Left ventricle myocardium superior (tissue), 1 donor: Measurements from ENCODE around the gene PLAU. TPM values are rescaled to one million over a fixed set of nuclear protein-coding genes. Genes with fewer than 3 reads are reported as not detected.
"Not testable (repeated sequence)": the region's sequence is repeated elsewhere in the genome, so short reads cannot be mapped to it uniquely, and the experiment has no call there.

Source experiments
- ATAC-seq: fragments of 200-7000 bp; cut with Tn5 transposase; one replicate; pipeline ENCODE4 v1.9.1; 2020; ENCODE audit warnings: mild to moderate bottlenecking, moderate library complexity
- DNase-seq: peaks from one replicate; pipeline ENCODE4 v3.0.0-alpha.2; 2020
- intact Hi-C: fragments of 100-400 bp; cut with micrococcal nuclease; formaldehyde crosslinking; loops from one replicate; pipeline ENCODE4 v1.11.0; 2022
- total RNA-seq: library from RNA; stranded (reverse); fragmentation: NEBNext Ultra II Directional; extraction: Animal tissue kit (Norgen Biotek cat#: 25700); gene quantifications from one replicate; pipeline ENCODE4 v1.2.1, GENCODE V29; 2021
- donor health status: DM: no; HTN: yes; CAD: no; lungs with severe emphysema.

The PLAU gene
- total RNA-seq, 1 donor from 2014 or later = 6.6 TPM

GRCh38 chr10:73937333-73938043 is 26.6 kb downstream of the PLAU start:
- intact Hi-C loops = no loop called here
- ATAC-seq = peak; percentile 70
- peak; percentile 49 for DNase-seq

DNA sequence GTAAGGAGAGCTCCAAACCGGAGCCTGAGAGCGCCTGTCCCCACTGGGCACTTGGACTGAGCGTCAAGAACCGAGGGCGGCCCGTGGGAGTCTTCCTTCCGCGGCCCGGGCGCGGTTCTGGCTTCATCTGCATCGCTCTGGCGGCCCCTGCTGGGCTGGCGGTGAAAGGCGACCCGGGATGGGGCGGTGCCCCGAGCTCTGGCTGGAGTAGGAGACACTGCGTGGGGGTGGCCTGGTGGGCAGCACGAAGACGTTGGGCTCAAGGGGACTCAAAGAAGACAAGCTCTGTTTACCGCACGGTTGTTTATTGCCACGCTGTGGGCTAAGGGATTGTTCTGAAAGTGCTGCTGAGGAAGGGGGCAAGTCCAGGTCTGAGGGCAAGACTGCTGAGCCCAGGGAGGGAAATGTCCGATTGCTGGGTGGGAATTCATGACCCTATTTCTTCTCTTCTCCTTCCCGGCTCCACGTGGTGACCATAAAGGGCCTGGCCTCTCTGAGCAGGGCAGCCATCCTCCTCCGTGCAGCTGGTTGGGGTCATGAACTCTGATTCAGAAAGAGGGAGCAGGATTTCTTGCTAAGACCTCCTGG is 29.8 kb downstream of the PLAU start:
- intact Hi-C loops = loop anchor here (5.0 kb wide), 1 partner anchor 53 kb away; no protein-coding TSS in a partner anchor
- peak; percentile 94 for ATAC-seq

GRCh38 chr10:73941300-73941699 is 30.4 kb downstream of the PLAU start:
- no peak for ATAC-seq
- intact Hi-C loops = loop anchor here (5.0 kb wide), 1 partner anchor 54 kb away; no protein-coding TSS in a partner anchor

More for the DNA sequence above, 29.8 kb downstream of the PLAU start:
- DNase-seq = peak; percentile 94

GRCh38 chr10:73944356-73945100 is 33.6 kb downstream of the PLAU start:
- ATAC-seq (no peak), DNase-seq (no peak)
- intact Hi-C loops = loop anchor here (5.0 kb wide), 1 partner anchor 57 kb away; no protein-coding TSS in a partner anchor

More at GRCh38 chr10:73941300-73941699, 30.4 kb downstream of the PLAU start:
- DNase-seq = no peak

DNA sequence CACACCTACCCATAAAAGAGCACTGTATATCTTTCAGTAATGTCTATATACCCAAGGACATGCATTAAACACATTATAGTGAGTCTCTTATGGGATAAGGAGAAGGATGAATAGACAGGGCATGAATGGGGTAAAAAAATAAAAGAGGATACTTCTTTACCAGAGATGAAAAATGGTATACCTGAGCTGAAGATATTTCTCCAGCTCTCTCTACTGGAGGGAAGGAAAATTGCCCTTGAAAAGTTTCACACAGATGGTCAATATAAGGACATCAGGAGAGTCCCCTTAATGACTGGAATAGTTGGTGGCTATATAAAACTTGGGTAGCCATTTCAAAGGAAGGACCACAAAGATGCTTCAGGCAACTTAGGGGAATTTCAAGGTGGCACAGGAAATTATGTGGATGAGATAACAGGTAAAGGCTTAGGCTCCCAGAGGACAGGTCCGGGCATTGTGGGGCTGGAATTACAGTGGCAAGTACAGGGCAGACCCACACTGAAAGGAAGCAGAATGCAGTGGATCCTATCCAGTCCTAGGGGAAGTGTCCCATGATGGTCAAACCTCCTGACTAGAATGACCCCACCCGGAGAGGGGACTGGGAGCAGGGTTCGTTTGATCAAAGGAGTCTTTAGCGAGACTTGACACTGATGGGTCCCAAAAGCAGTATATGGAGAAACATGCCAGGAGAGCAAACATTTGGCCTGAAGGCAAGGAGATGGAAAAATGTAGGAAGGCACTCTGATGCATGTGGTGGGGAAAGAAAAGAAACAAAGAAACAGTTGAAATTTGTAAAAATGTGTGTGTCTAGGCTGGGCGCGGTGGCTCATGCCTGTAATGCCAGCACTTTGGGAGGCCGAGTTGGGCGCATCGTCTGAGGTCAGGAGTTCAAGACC is 35.6 kb downstream of the PLAU start:
- ATAC-seq = no peak
- DNase-seq = no peak
- intact Hi-C loops = no loop called here

GRCh38 chr10:73948947-73949633 is 38.2 kb downstream of the PLAU start:
- ATAC-seq = no peak
- intact Hi-C loops = no loop called here

GRCh38 chr10:73950155-73950948 is 39.4 kb downstream of the PLAU start:
- DNase-seq = no peak
- intact Hi-C loops = no loop called here
- no peak for ATAC-seq

More at GRCh38 chr10:73948947-73949633, 38.2 kb downstream of the PLAU start:
- no peak for DNase-seq

DNA sequence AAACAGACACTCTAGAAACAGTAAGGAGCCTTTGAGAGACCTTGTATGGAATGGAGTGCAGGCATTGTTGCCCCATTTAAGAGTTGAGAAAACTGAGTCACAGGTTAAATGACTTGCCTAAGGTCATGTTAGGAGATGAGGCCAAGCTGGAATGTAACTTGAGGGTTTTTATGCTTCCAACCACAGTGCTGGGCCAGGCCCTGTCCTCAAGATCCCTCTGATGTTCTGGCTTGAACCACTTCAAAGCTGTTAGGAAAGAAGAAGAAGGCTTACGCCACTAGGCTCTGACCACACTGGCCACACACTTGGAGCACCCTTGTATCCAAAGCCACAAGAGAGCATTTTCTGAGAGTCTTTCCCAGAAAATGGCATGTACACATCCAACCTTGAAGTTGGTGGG is 42.7 kb downstream of the PLAU start:
- ATAC-seq (no peak), DNase-seq (no peak)
- intact Hi-C loops = no loop called here

GRCh38 chr10:73954737-73955136 is 43.8 kb downstream of the PLAU start:
- no peak for ATAC-seq
- intact Hi-C loops = no loop called here
- no peak for DNase-seq

GRCh38 chr10:73955719-73956118 is 44.8 kb downstream of the PLAU start:
- DNase-seq = no peak
- intact Hi-C loops = no loop called here
- ATAC-seq = no peak

GRCh38 chr10:73956476-73957359 is 45.8 kb downstream of the PLAU start:
- DNase-seq (no peak), ATAC-seq (peak; percentile 70)
- intact Hi-C loops = no loop called here

DNA sequence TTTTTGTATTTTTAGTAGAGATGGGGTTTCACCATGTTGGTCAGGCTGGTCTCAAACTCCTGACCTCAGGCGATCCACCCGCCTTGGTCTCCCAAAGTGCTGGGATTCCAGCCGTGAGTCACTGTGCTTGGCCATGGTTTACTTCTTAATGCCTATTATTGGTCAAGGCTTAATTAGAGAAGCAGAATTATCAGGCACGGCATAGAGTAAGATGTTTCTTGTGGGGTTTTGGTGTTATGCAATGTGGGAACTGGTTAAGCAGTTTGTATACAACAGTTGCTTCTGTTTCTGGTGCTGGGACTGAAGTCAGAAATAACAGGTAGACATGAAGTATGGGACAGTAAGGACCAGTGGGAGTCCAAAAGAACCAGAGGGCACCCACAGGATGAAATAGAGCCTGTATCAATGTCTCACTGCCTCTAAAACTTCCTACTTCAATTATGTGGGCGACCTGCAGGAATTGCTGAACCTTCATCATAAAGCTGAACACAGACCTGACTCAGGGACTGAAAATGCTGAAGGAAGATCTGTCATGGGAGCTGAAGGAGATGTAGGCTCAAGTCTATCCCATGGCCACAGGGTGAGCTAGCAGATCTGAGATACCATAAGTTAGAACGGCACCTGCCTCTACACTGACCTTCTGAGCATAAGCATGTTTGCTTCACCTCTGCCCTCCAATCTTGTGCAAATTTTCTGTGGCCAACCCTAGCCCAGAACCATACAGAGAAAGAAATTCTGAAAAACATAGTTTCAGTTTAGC is 48.7 kb downstream of the PLAU start:
- no peak for DNase-seq
- intact Hi-C loops = no loop called here
- no peak for ATAC-seq

- ATAC-seq = no peak
- no peak for DNase-seq
- intact Hi-C loops = no loop called here
Observed at GRCh38 chr10:73962386-73962785, 51.5 kb downstream of the PLAU start.

GRCh38 chr10:73963533-73963932 is 52.6 kb downstream of the PLAU start:
- intact Hi-C loops, DNase-seq, ATAC-seq: not testable (repeated sequence)

GRCh38 chr10:73964743-73965142 is 53.8 kb downstream of the PLAU start:
- intact Hi-C loops = no loop called here
- DNase-seq (no peak), ATAC-seq (no peak)

DNA sequence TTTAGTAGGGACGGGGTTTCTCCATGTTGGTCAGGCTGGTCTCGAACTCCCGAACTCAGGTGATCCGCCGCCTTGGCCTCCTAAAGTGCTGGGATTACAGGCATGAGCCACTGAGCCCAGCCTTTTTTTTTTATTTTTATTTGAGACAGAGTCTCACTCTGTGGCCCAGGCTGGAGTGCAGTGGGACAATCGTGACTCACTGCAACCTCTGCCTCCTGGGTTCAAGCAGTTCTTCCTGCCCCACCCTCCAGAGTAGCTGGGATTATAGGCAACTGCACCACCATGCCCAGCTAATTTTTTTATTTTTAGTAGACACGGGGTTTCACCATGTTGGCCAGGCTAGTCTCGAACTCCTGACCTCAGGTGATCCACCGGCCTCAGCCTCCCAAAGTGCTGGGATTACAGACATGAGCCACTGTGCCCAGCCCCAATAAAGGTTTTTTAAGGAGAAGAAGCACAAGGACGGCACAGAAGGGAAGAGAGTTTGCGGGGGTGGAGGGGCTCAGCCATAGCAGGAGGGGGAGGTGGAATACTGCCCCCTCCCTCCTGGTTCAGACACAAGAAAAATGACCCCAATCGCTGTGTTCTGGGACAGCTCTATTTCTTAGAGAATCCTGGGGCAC is 54.4 kb downstream of the PLAU start:
- DNase-seq, intact Hi-C loops, ATAC-seq: not testable (repeated sequence)
